ENCODE measurements around the gene SCART1. TPM values are rescaled to one million over a fixed set of nuclear protein-coding genes. Genes with fewer than 3 reads are reported as not detected.

Gene SCART1
- total and polyA plus RNA-seq, 8 donors, result 1.2 to 3.3 (median 2.4) TPM

Other genes with a start within 250 kb of the SCART1 start
- not detected for gene UTF1, start 223.7 kb upstream of the SCART1 start, total RNA-seq
- not detected for gene UTF1, start 223.7 kb upstream of the SCART1 start, polyA plus RNA-seq (ENCODE audit: insufficient read length in 6 of 6)
- 1 to 10 TPM; 1.3 to 4.1 TPM for gene VENTX, start 216.1 kb upstream of the SCART1 start, total RNA-seq
- gene VENTX, start 216.1 kb upstream of the SCART1 start, polyA plus RNA-seq (ENCODE audit: insufficient read length in 6 of 6), result under 1 TPM; 0.14 to 0.51 (median 0.23) TPM
- gene ADAM8, start 177.1 kb upstream of the SCART1 start, total RNA-seq, result 10 to 100 TPM; 16.2 to 45.3 TPM
- 1 to 10 TPM; 1.9 to 4.4 (median 2.9) TPM for gene ADAM8, start 177.1 kb upstream of the SCART1 start, polyA plus RNA-seq (ENCODE audit: insufficient read length in 6 of 6)
- gene TUBGCP2, start 145.1 kb upstream of the SCART1 start, total RNA-seq, result 10 to 100 TPM; 47.2 to 62.3 TPM
- 10 to 100 TPM; 44.2 to 60.7 (median 52.1) TPM for gene TUBGCP2, start 145.1 kb upstream of the SCART1 start, polyA plus RNA-seq (ENCODE audit: insufficient read length in 6 of 6)
- 10 to 100 TPM; 34.3 to 48.5 TPM for gene ZNF511, start 145.0 kb upstream of the SCART1 start, total RNA-seq
- gene ZNF511, start 145.0 kb upstream of the SCART1 start, polyA plus RNA-seq (ENCODE audit: insufficient read length in 6 of 6), result 10 to 100 TPM; 38.2 to 47.8 (median 42.3) TPM
- not detected for gene CALY, start 117.0 kb upstream of the SCART1 start, total RNA-seq
- gene CALY, start 117.0 kb upstream of the SCART1 start, polyA plus RNA-seq (ENCODE audit: insufficient read length in 6 of 6), result under 1 TPM in 3 of 6 donors, not detected in 3; 0.22 to 0.55 (median 0.27) TPM
- gene PRAP1, start 106.6 kb upstream of the SCART1 start, total RNA-seq, result not detected
- under 1 TPM in 4 of 6 donors, not detected in 2; 0.31 to 0.66 (median 0.39) TPM for gene PRAP1, start 106.6 kb upstream of the SCART1 start, polyA plus RNA-seq (ENCODE audit: insufficient read length in 6 of 6)
- gene FUOM, start 95.9 kb upstream of the SCART1 start, total RNA-seq, result 10 to 100 TPM; 12.1 to 24.1 TPM
- gene FUOM, start 95.9 kb upstream of the SCART1 start, polyA plus RNA-seq (ENCODE audit: insufficient read length in 6 of 6), result 10 to 100 TPM in 1 of 6 donors, 1 to 10 TPM in 5; 6.2 to 10.9 (median 8.7) TPM
- gene ECHS1, start 80.6 kb upstream of the SCART1 start, total RNA-seq, result 10 to 100 TPM; 71.0 to 85.9 TPM
- gene ECHS1, start 80.6 kb upstream of the SCART1 start, polyA plus RNA-seq (ENCODE audit: insufficient read length in 6 of 6), result 10 to 100 TPM; 72.7 to 87.1 (median 76.7) TPM
- 1 to 10 TPM; 5.7 to 7.1 TPM for gene PAOX, start 74.7 kb upstream of the SCART1 start, total RNA-seq
- 1 to 10 TPM; 5.1 to 7.9 (median 6.5) TPM for gene PAOX, start 74.7 kb upstream of the SCART1 start, polyA plus RNA-seq (ENCODE audit: insufficient read length in 6 of 6)
- 10 to 100 TPM; 31.5 to 46.5 TPM for gene MTG1, start 59.8 kb upstream of the SCART1 start, total RNA-seq
- gene MTG1, start 59.8 kb upstream of the SCART1 start, polyA plus RNA-seq (ENCODE audit: insufficient read length in 6 of 6), result 10 to 100 TPM; 52.3 to 75.1 (median 61.6) TPM
- under 1 TPM in 1 of 2 donors, not detected in 1; 0.52 TPM for gene SPRN, start 29.3 kb upstream of the SCART1 start, total RNA-seq
- 1 to 10 TPM; 2.8 to 6.4 (median 3.6) TPM for gene SPRN, start 29.3 kb upstream of the SCART1 start, polyA plus RNA-seq (ENCODE audit: insufficient read length in 6 of 6)
- gene CYP2E1, start 73.4 kb downstream of the SCART1 start, total RNA-seq, result 1 to 10 TPM in 1 of 2 donors, under 1 TPM in 1; 0.68 to 2.2 TPM
- gene CYP2E1, start 73.4 kb downstream of the SCART1 start, polyA plus RNA-seq (ENCODE audit: insufficient read length in 6 of 6), result 1 to 10 TPM; 1.5 to 3.2 (median 1.9) TPM
- gene SYCE1, start 111.6 kb downstream of the SCART1 start, total RNA-seq, result under 1 TPM; 0.47 to 0.90 TPM
- gene SYCE1, start 111.6 kb downstream of the SCART1 start, polyA plus RNA-seq (ENCODE audit: insufficient read length in 6 of 6), result under 1 TPM in 3 of 6 donors, not detected in 3; 0.10 to 0.21 (median 0.18) TPM
- not detected for gene FRG2B, start 172.8 kb downstream of the SCART1 start, total RNA-seq
- gene FRG2B, start 172.8 kb downstream of the SCART1 start, polyA plus RNA-seq (ENCODE audit: insufficient read length in 6 of 6), result not detected

Measured in left lung (tissue), 8 donors.